GM18520 (cell line): Measurements from ENCODE around the gene PTPRD.

Source experiments
- ATAC-seq: cut with Tn5 transposase; IDR thresholded peaks from one replicate; pipeline ENCODE4 v1.9.1; 2021; ENCODE audit not compliant: unreplicated experiment

Gene PTPRD

DNA sequence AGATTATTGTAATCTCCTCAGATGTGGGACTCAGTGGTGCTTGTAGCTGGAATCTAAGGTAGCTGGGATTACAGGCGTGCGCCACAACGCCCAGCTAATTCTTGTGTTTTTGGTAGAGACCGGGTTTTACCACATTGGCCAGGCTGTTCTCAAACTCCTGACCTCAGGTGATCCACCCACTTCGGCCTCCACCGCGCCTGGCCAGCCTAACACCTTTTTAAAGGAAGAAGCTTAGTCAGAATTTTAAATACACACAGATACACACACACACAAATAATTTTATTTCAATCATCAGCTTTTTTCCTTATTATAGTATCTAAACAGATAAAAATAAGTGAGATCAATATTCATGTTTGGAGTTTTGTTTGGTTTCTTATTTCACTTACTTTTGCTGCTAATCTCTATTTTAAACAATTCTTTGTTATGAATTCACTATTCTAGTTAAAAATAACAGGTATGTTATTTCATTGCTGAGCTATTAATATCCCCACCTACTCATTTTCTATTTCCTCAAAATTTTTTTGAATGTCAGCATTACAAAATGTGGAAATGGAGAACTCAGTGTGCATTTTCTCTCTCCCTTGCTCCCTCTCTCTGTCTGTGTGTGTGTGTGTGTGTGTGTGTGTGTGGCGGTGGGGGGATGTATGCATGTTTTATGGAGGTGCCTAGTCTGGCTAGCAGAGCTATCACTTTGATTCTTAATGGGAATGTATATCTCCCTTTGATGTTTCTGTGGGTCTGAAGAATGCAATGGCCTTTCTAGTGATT lies 1852.6 kb downstream of the PTPRD start:
- ATAC-seq = no peak

- no peak for ATAC-seq
Observed at GRCh38 chr9:8757881-8758280, 1854.9 kb downstream of the PTPRD start.

DNA sequence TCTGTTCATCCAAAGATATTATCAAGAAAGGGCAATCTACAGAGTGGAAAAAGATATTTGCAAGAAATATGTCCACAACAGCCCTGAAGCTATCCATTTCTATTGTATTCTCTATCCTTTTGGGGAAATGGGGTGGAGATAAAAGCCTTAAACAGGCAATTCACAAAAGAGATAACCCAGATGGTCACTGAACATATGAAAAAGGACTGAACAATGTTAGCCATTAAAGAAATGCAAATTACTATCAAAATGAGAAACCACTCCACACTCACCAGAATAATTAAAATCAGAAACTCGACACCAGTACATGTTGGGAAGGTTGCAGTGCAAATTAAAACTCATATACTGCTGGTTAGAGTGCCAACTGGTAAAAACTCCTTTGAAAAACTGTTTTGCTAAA lies 1858.1 kb downstream of the PTPRD start:
- ATAC-seq = no peak

DNA sequence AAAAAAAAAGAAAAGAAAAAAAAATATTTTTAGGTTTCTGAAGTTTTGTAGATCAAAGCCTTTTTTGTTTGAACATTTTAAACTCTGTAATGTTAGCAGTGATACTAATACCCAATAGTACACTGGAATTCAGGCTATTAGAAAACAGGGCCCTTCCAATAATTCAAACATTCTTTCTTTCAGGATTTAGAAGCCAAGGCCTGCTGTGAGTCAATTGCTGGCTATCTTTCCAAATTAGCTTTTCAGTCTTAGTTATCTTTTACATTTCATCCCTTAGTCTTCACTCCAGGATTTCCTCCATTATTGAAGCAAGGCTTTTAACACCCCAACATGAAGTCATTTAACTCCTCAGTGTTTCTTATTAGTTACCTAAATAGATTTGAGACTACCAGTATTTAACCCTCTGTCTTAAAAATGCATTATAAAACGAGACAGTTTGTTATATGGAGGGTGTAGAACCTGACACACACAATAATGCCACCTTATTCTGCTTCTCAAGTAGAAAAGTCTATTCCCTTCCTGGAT lies 1861.3 kb downstream of the PTPRD start:
- no peak for ATAC-seq

DNA sequence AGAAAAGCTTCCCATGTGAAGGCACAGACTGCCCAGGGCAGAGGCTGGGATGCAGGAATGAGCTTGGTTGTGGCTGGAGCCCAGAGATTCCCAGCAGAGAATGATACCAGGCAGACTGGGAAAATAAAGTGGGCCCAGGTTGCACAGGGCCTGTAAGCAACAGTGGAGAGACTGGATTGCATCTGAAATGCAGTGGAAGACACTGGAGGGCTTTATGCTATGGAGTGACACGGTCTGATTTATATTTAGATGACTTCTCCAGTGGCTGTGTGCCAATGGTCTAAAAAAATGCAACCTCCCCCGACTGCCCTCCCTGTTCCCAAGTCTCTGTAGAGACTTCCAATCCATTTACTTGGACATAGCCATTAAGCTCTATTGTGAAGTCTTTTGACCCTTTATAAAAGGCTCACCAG lies 1862.2 kb downstream of the PTPRD start:
- no peak for ATAC-seq

- no peak for ATAC-seq
Observed at GRCh38 chr9:8745347-8745746, 1867.5 kb downstream of the PTPRD start.

DNA sequence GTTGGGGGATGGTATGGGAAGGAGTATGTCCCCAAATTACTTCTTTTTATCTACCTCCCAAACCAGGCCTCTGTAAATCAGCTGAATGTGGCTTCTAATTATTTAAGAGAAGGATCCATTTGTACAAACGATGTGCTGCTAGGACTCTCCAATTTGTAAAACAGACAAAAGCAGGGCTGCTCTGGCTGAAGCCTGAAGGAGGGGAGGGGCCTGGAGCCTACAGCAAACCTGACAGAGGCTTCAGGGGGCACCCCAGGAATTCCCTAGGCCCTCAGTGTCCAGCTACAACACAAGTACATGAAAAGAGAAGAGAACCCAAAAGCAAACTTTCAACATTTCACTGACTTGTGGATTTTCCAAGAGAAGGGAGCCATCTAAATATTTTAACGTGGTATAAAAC lies 1873.9 kb downstream of the PTPRD start:
- ATAC-seq = no peak

GRCh38 chr9:8736805-8737204 lies 1876.0 kb downstream of the PTPRD start:
- ATAC-seq = no peak

- no peak for ATAC-seq
Observed at GRCh38 chr9:8734760-8735159, 1878.0 kb downstream of the PTPRD start.

GRCh38 chr9:8733131-8733954 lies 1879.5 kb downstream of the PTPRD start:
- ATAC-seq = no peak

GRCh38 chr9:8732367-8733075 lies 1880.3 kb downstream of the PTPRD start:
- ATAC-seq = no peak

- ATAC-seq = no peak
Observed at GRCh38 chr9:8730618-8731017, 1882.2 kb downstream of the PTPRD start.

DNA sequence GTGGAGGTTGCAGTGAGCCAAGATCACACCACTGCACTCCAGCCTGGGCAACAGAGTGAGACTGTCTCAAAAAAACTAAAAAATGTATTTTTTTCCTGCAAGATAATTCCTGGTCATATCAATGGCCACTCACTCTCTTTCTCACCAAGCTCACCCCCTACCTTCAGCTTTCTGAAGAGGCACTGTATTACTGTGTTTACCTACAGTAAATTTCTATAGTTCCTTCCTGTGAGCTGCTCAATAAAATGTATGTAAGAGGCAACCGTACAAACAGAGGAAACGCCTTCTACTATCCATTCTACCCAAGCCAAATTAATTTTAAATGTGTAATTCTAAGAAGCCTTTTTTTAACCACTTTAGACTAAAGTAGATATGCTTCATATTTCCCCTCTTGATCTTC lies 1883.9 kb downstream of the PTPRD start:
- no peak for ATAC-seq

- ATAC-seq = no peak
Observed at GRCh38 chr9:8727191-8727590, 1885.6 kb downstream of the PTPRD start.

- no peak for ATAC-seq
Observed at GRCh38 chr9:8726692-8727091, 1886.1 kb downstream of the PTPRD start.

DNA sequence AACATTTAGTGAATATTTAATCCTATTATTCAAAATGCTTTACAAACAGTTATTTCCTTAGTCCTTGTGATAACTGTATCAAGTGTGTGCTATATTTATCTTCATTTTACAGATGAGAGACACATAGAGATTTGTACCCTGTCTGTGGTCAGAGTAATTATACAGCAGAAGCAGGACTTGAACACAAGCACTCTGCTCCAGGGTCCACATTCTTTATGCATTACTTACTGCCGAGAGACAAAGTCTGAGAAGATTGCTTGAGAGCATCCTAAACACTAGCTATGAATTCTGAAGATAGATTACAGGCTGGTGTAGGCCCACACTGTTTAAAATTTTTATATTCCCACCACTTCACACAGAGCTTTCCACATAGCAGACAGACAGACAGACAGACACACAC lies 1887.2 kb downstream of the PTPRD start:
- no peak for ATAC-seq

DNA sequence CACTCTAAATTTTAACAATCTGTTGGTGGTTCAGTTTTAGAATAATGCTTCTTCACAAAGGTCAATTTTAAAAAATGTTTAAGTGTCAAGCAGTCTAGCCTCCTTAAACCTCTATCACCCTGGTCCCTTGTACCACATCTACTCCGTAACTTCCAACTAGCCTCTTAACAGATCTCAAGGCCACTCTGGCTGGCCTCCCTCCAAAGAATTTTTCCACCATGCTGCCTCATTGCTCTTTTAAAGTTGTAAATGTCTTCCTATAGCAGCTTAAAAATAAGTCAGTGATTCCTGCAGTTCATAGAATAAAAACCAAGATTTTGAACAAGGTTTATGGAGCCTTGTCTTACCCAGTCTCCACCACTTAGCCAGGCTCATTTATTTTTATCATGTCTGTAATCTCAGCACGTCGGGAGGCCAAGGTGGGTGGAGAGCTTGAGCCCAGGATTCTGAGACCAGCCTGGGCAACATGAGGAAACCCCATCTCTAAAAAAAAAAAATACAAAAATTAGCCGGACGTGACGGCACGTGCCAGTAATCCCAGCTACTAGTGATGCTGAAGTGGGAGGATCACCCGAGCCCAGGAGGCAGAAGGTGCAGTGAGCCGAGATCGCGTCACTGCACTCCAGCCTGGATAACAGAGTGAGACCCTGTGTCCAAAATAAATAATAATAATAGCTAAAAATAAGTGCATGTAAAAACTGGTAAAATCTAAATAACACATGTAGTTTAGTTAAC lies 1888.4 kb downstream of the PTPRD start:
- ATAC-seq = no peak

DNA sequence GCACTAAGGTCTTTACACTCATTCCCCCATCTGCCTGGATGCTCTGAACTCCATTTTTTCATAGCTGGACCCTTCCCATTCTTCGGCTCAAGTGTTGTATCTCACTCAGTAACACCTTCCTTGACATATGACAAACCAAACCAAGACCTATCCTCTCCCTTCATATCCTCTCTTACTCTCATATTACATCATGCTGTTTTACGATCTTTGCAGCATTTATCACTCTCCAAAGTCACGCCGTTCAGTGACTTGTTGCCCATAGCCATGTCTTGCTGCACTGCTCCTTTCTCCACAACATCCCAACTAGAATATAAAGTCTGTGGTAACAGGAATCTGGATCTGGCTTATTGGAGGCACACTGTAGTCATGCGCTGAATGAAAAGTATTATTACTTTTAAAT lies 1889.6 kb downstream of the PTPRD start:
- no peak for ATAC-seq

DNA sequence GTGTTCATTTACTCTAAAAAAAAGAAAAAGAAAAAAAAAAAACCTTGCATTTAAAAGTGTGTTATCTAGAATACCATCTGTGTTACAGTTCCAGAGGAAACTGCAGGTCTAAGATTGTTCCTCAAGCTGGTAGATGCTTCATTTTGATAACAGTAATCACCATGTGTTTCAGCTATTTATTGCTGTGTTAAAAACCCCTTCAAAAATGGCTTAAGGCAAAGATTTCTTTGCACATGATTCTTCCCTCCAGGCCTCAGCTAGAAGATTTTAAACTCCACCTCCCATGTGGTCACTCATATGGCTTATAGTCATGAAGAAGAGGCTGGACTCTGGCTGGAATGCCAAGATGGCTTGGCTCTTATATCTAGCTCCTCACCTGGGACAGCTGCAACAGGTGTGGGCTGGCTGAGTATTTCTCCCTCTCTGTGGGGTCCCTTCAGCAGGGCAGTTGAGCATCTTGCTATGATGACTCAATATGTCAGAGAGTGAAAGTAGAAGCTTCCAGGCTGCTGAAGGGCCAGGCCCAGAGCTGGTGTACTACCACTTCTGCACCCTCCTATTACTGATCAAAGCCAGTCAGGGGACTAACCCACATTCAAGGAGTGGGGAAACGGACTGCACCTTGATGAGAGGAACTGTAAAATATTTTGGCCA lies 1892.8 kb downstream of the PTPRD start:
- ATAC-seq = no peak

DNA sequence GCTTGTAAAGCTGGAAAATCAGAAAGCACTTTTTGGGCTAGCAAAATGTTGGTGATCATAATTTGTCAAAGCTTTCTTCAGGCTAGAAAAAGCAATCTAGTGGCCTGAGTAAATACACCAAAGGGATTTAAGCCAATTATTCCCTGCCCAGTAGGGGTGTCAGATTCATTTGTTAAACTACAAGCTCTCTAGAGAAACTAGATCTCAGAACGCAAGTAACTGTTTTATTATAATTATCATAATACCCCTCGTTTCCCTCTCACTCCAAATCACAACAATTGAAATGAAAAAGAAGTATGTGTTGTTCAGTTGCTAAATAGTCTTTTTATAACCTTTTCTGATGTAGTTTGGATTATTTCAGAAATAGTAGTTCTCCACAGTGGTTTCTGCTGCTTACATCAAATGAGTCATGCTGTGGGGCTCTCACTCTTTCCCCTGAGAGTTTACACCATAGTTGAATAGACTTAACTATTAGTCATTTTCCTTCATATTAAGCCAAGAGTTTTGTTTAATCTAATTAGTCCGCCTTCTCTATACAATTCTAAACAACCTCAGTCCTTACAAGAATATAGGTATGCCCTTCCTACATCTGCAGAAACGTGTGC lies 1894.6 kb downstream of the PTPRD start:
- no peak for ATAC-seq
